NB4 (cell line): Measurements from ENCODE around the gene NFATC2.

Experiments
- CTCF ChIP-seq: IDR thresholded peaks from one replicate; pipeline ENCODE4 v1.5.1; 2012; ENCODE audit warnings: low read depth, low read length
- MYC ChIP-seq: IDR thresholded peaks from 2 replicates; pipeline ENCODE4 v1.6.1; 2011; ENCODE audit warnings: low read depth, low read length
- POLR2A ChIP-seq: IDR thresholded peaks from 2 replicates; pipeline ENCODE4 v1.6.1; 2011; ENCODE audit warnings: mild to moderate bottlenecking; ENCODE audit not compliant: insufficient read length; ENCODE audit errors: extremely low read depth

- no peak for TF ChIP-seq CTCF
- no peak for TF ChIP-seq MYC
- no peak for TF ChIP-seq POLR2A
Measured at GRCh38 chr20:51563486-51564332, 21.2 kb upstream of the NFATC2 start.
